Measurements from ENCODE around the gene TMEM31.

TMEM31 gene

GRCh38 chrX:103688946-103689345 is 21.8 kb upstream of the TMEM31 start:
- no peak for TF ChIP-seq ZNF274 (IDR thresholded peaks at IDR 0.05; ENCODE audit: low read depth, low read length)
- H3K4me3 ChIP-seq (ENCODE audit: low read length): no peak overlapping the region

GRCh38 chrX:103691059-103691458 is 19.6 kb upstream of the TMEM31 start:
- H3K4me3 ChIP-seq (ENCODE audit: low read length): no peak overlapping the region
- TF ChIP-seq ZNF274 (IDR thresholded peaks at IDR 0.05; ENCODE audit: low read depth, low read length): no peak

GRCh38 chrX:103697687-103698086 is 13.0 kb upstream of the TMEM31 start:
- no peak overlapping the region for H3K4me3 ChIP-seq (ENCODE audit: low read length)
- no peak for TF ChIP-seq ZNF274 (IDR thresholded peaks at IDR 0.05; ENCODE audit: low read depth, low read length)

GRCh38 chrX:103699243-103699642 is 11.5 kb upstream of the TMEM31 start:
- no peak for TF ChIP-seq ZNF274 (IDR thresholded peaks at IDR 0.05; ENCODE audit: low read depth, low read length)
- H3K4me3 ChIP-seq (ENCODE audit: low read length): no peak overlapping the region

GRCh38 chrX:103704863-103705262 is 5.8 kb upstream of the TMEM31 start:
- no peak for TF ChIP-seq ZNF274 (IDR thresholded peaks at IDR 0.05; ENCODE audit: low read depth, low read length)
- H3K4me3 ChIP-seq (ENCODE audit: low read length): no peak overlapping the region

GRCh38 chrX:103716962-103717361 is 6.3 kb downstream of the TMEM31 start:
- H3K4me3 ChIP-seq (ENCODE audit: low read length): no peak overlapping the region
- no peak for TF ChIP-seq ZNF274 (IDR thresholded peaks at IDR 0.05; ENCODE audit: low read depth, low read length)

GRCh38 chrX:103718120-103718519 is 7.4 kb downstream of the TMEM31 start:
- H3K4me3 ChIP-seq (ENCODE audit: low read length): no peak overlapping the region
- no peak for TF ChIP-seq ZNF274 (IDR thresholded peaks at IDR 0.05; ENCODE audit: low read depth, low read length)

- no peak overlapping the region for H3K4me3 ChIP-seq (ENCODE audit: low read length)
- no peak for TF ChIP-seq ZNF274 (IDR thresholded peaks at IDR 0.05; ENCODE audit: low read depth, low read length)
Observed at GRCh38 chrX:103722505-103722904, 11.8 kb downstream of the TMEM31 start.

GRCh38 chrX:103726477-103726876 is 15.8 kb downstream of the TMEM31 start:
- TF ChIP-seq ZNF274 (IDR thresholded peaks at IDR 0.05; ENCODE audit: low read depth, low read length): no peak
- no peak overlapping the region for H3K4me3 ChIP-seq (ENCODE audit: low read length)

- no peak overlapping the region for H3K4me3 ChIP-seq (ENCODE audit: low read length)
- TF ChIP-seq ZNF274 (IDR thresholded peaks at IDR 0.05; ENCODE audit: low read depth, low read length): no peak
Observed at GRCh38 chrX:103727115-103727514, 16.4 kb downstream of the TMEM31 start.

- H3K4me3 ChIP-seq (ENCODE audit: low read length): no peak overlapping the region
- no peak for TF ChIP-seq ZNF274 (IDR thresholded peaks at IDR 0.05; ENCODE audit: low read depth, low read length)
Observed at GRCh38 chrX:103729015-103729414, 18.3 kb downstream of the TMEM31 start.

- no peak overlapping the region for H3K4me3 ChIP-seq (ENCODE audit: low read length)
- no peak for TF ChIP-seq ZNF274 (IDR thresholded peaks at IDR 0.05; ENCODE audit: low read depth, low read length)
Observed at GRCh38 chrX:103730147-103730795, 19.6 kb downstream of the TMEM31 start.

GRCh38 chrX:103730796-103731493 is 20.2 kb downstream of the TMEM31 start:
- no peak for TF ChIP-seq ZNF274 (IDR thresholded peaks at IDR 0.05; ENCODE audit: low read depth, low read length)
- H3K4me3 ChIP-seq (ENCODE audit: low read length): no peak overlapping the region

- TF ChIP-seq ZNF274 (IDR thresholded peaks at IDR 0.05; ENCODE audit: low read depth, low read length): no peak
- H3K4me3 ChIP-seq (ENCODE audit: low read length): no peak overlapping the region
Observed at GRCh38 chrX:103733017-103733416, 22.3 kb downstream of the TMEM31 start.

GRCh38 chrX:103734125-103734760 is 23.5 kb downstream of the TMEM31 start:
- no peak overlapping the region for H3K4me3 ChIP-seq (ENCODE audit: low read length)
- TF ChIP-seq ZNF274 (IDR thresholded peaks at IDR 0.05; ENCODE audit: low read depth, low read length): no peak

Measured in GM08714 (cell line).